OCI-LY7 (cell line): ENCODE measurements around the gene ZAR1L.
A peak's percentile ranks its signal among the peaks of the same experiment; 100 is the strongest.

ENCODE experiments used
- EZH2phosphoT487 ChIP-seq: fragments of 200-600 bp; sonication (generic); IDR thresholded peaks from 2 replicates; pipeline ENCODE4 v1.6.1; 2018; ENCODE audit warnings: low read depth, borderline replicate concordance, mild to moderate bottlenecking, mixed run types, antibody characterized with exemption, low read length, moderate library complexity, mixed read lengths
- TF ChIP-seq, protein P1 (sequence below): fragments of 200-600 bp; sonication (generic); conservative IDR thresholded peaks from 2 replicates; pipeline ENCODE4 v1.5.1; 2014; ENCODE audit warnings: mild to moderate bottlenecking, antibody characterized with exemption, low read length, moderate library complexity, mixed read lengths

DNA sequence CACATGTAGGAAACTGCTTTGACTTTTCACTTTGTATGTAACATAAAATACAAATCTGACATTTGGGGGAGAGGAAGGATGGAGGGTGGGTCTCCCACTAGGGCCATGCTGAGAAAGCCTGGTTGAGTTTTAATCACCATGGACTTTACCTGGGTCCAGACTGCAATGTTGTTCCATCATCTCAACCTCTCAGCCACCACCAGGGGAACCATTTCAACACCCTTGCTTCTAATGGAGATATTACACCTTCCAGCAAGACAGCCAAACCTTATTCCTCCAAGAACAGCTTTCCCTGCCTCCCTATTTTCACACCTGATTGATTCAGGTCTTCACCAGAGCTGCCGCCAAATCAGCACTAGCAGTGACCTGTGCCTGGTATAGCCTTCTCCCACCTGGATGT lies 56.0 kb downstream of the ZAR1L start:
- TF ChIP-seq, protein P1, sequence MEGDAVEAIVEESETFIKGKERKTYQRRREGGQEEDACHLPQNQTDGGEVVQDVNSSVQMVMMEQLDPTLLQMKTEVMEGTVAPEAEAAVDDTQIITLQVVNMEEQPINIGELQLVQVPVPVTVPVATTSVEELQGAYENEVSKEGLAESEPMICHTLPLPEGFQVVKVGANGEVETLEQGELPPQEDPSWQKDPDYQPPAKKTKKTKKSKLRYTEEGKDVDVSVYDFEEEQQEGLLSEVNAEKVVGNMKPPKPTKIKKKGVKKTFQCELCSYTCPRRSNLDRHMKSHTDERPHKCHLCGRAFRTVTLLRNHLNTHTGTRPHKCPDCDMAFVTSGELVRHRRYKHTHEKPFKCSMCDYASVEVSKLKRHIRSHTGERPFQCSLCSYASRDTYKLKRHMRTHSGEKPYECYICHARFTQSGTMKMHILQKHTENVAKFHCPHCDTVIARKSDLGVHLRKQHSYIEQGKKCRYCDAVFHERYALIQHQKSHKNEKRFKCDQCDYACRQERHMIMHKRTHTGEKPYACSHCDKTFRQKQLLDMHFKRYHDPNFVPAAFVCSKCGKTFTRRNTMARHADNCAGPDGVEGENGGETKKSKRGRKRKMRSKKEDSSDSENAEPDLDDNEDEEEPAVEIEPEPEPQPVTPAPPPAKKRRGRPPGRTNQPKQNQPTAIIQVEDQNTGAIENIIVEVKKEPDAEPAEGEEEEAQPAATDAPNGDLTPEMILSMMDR, result 0 out of 2 replicates have a peak, but pooled peaks have one; percentile 16
- no peak for TF ChIP-seq EZH2phosphoT487
